ENCODE measurements around the gene TOMM20.
"Not testable (repeated sequence)": the region's sequence is repeated elsewhere in the genome, so short reads cannot be mapped to it uniquely, and the experiment has no call there.

The TOMM20 gene

DNA sequence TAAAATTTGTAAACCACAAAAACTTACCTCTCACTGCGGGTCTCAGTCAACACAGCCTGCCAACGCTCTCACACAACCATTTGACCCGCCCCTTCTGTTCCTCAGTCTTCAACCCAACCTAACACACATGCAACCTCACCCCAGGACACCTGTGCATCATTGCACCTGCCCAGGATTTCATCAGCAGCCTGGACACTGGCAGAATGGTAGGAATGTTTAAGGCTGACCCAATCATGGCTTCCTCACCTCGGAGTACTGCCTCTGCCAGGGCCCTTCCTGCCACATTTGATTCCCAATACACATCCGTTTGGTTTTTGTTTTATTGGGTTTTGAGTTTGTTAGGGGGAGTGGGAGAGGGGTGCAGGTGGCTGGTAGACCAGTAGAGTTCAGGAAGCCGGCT is 40.7 kb downstream of the TOMM20 start:
- DNase-seq (ENCODE audit: extremely low read depth, insufficient read length), result no peak
- H3K36me3 ChIP-seq (ENCODE audit: control insufficient read depth, insufficient read depth, low read length), result no peaks in the 10 kb centered on the region
- TF ChIP-seq, protein P1, sequence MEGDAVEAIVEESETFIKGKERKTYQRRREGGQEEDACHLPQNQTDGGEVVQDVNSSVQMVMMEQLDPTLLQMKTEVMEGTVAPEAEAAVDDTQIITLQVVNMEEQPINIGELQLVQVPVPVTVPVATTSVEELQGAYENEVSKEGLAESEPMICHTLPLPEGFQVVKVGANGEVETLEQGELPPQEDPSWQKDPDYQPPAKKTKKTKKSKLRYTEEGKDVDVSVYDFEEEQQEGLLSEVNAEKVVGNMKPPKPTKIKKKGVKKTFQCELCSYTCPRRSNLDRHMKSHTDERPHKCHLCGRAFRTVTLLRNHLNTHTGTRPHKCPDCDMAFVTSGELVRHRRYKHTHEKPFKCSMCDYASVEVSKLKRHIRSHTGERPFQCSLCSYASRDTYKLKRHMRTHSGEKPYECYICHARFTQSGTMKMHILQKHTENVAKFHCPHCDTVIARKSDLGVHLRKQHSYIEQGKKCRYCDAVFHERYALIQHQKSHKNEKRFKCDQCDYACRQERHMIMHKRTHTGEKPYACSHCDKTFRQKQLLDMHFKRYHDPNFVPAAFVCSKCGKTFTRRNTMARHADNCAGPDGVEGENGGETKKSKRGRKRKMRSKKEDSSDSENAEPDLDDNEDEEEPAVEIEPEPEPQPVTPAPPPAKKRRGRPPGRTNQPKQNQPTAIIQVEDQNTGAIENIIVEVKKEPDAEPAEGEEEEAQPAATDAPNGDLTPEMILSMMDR (IDR thresholded peaks at IDR 0.05; ENCODE audit: insufficient read depth, low read length, poor library complexity, severe bottlenecking), result no peak
- no peak overlapping the region for H3K4me3 ChIP-seq (replicated peaks; ENCODE audit: low read depth, low read length)
- no peaks in the 10 kb centered on the region for H3K27me3 ChIP-seq (replicated peaks; ENCODE audit: control insufficient read depth, insufficient read depth, low read length)

DNA sequence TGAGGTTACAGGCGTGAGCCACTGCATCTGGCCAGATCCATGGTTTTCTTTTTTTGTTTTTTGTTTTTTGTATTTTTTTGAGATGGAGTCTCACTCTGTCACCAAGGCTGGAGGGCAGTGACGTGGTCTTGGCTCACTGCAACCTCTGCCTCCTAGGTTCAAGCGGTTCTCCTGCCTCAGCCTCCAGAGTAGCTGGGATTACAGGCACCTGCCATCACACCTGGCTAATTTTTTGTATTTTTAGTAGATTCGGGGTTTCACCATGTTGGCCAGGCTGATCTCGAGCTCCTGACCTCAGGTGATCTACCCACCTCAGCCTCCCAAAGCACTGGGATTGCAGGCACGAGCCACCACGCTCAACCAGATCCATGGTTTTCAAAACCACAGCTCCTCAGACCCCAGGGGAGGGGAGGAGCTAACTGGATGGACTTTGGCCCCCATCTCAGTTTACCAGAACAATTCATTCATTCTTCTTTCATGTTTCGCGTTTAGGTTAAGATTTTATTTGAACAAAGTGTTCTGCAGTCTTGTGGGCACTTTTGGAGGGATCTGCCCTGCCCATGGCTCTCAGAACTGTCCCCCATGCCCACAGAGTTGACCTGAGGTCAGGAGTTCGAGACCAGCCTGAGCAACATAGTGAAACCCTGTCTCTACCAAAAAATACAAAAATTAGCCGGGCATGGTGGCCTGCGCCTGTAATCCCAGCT is 43.1 kb downstream of the TOMM20 start:
- not testable (repeated sequence) for H3K4me3 ChIP-seq (replicated peaks; ENCODE audit: low read depth, low read length); H3K36me3 ChIP-seq (ENCODE audit: control insufficient read depth, insufficient read depth, low read length); DNase-seq (ENCODE audit: extremely low read depth, insufficient read length); H3K27me3 ChIP-seq (replicated peaks; ENCODE audit: control insufficient read depth, insufficient read depth, low read length)

DNA sequence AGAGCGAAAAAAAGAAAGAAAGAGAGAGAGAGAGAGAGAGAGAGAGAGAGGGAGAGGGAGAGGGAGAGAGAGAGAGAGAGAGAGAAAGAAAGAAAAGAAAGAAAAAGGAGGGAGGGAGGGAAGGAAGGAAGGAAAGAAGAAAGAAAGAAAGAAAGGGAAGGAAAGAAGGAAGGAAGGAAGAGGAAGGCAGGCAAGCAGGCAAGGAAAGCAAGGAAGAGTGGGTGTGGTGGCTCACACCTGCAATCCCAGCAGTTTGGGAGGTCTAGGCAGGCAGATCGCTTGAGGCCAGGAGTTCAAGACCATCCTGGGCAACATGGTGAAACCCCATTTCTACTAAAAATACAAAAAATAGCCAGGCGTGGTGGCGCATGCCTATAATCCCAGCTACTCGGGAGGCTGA is 47.8 kb downstream of the TOMM20 start:
- H3K4me3 ChIP-seq (replicated peaks; ENCODE audit: low read depth, low read length); H3K27me3 ChIP-seq (replicated peaks; ENCODE audit: control insufficient read depth, insufficient read depth, low read length); H3K36me3 ChIP-seq (ENCODE audit: control insufficient read depth, insufficient read depth, low read length); DNase-seq (ENCODE audit: extremely low read depth, insufficient read length): not testable (repeated sequence)

DNA sequence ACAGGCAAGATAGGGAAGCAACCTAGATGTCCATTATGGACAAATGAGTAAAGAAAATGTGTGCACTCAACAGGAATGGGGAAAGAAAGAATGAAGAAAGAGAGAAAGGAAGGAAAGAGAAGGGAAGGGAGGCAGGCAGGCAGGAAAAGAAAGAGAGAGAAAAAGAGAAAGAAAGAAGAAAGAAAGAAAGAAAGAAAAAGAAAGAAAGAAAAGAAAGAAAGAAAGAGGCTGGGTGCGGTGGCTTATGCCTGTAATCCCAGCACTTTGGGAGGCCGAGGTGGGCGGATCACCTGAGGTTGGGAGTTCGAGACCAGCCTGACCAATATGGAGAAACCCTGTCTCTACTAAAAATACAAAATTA is 48.4 kb downstream of the TOMM20 start:
- not testable (repeated sequence) for H3K27me3 ChIP-seq (replicated peaks; ENCODE audit: control insufficient read depth, insufficient read depth, low read length); DNase-seq (ENCODE audit: extremely low read depth, insufficient read length); H3K36me3 ChIP-seq (ENCODE audit: control insufficient read depth, insufficient read depth, low read length); H3K4me3 ChIP-seq (replicated peaks; ENCODE audit: low read depth, low read length)

DNA sequence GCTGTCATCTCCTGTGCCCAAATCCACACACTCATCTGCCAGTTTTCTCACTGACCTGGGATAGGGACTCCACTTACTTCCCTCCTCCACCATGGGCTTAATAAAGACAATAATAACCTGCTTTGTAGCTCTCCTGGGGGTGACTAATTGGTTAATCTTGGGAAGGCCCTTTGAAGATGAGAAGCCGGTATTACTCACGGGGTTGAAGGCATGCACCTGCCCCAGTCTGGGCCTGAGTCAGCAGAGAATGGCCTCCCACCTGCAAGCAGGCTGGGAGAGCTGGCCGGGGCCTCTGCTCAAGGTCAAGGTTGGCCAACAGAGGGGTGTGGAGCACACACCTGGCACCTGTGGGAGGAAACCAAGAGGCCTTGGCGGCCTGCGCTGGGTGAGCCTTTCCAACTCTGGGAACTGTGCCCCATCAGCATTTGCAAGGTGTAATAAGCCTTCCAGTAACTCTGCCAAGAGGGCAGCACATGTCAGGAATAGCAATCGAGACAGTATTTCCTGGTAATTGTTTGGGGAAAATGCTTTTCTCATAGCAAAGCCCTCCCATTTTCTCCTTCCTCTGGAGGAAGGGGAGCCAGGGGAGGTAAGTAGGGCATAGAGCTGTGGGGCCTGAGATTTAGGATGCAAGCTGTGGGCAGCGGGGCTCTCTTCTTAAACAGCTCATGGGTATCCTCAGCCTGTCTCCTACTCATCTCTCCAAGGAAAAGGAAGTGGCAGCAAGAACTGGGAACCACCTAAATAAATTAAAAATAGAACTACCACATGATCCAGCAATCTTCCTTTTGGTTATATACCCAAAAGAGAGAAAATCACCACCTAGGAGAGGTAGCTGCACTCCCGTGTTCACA is 49.0 kb downstream of the TOMM20 start:
- no peak overlapping the region for H3K4me3 ChIP-seq (replicated peaks; ENCODE audit: low read depth, low read length)
- no peaks in the 10 kb centered on the region for H3K36me3 ChIP-seq (ENCODE audit: control insufficient read depth, insufficient read depth, low read length)
- peak; percentile 82 for DNase-seq (ENCODE audit: extremely low read depth, insufficient read length)
- TF ChIP-seq, protein P1 (IDR thresholded peaks at IDR 0.05; ENCODE audit: insufficient read depth, low read length, poor library complexity, severe bottlenecking), result no peak
- no peaks in the 10 kb centered on the region for H3K27me3 ChIP-seq (replicated peaks; ENCODE audit: control insufficient read depth, insufficient read depth, low read length)

DNA sequence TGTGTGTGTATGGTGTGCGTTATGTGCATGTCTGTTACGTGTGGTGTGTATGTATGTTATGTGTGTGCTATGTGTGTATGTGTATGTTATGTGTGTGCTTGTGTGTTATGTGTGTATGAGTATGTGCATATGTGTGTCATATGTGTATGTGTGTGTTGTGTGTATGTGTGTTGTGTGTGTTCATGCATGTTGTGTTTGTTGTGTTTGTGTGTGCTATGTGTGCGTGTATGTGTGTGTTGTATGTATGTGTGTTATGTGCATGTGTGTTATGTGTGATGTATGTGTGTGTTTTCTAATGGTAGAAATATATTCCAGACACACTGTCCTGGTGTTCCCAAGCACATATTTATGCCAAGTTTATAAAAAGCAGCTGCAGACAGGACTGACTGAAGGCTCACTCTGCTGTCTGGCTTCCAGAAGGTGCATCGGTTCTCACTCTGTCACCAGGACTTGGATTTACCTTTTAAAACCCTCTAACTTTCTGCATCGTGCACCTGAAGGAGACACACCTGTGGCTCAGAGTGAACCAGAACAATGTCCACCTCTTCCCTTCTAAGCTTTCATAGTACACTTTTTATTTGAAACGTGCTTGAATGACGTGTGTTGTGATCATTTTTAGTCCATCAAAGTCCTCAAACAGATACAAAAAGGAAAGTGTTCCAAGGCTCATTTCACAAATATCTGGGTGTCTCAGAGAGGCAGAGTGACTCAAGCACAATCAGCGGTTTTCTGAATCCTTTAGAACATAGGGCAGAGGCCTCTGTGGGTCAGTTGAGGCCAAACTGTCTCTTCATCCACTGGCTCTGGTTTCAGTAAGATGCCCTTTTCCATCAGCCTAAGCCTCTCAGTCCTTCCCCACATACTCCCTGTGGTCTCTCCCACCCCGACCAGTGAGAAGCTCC is 49.9 kb downstream of the TOMM20 start:
- TF ChIP-seq, protein P1 (IDR thresholded peaks at IDR 0.05; ENCODE audit: insufficient read depth, low read length, poor library complexity, severe bottlenecking), result no peak
- Histone ChIP-seq H3K27me3 (replicated peaks; ENCODE audit: control insufficient read depth, insufficient read depth, low read length) (no peaks in the 10 kb centered on the region), H3K4me3 (replicated peaks; ENCODE audit: low read depth, low read length) (no peak overlapping the region), H3K36me3 (ENCODE audit: control insufficient read depth, insufficient read depth, low read length) (no peaks in the 10 kb centered on the region)
- peak; percentile 34 for DNase-seq (ENCODE audit: extremely low read depth, insufficient read length)
